KOPT-K1 (cell line): Measurements from ENCODE around the gene DIAPH1.

Experiments
- H3K27ac ChIP-seq: fragments of 200-600 bp; sonication (generic); 2 replicates; pipeline ENCODE4 v1.5.1; 2016; ENCODE audit warnings: antibody characterized with exemption, mild to moderate bottlenecking, low read depth, low read length; ENCODE audit not compliant: poor library complexity, severe bottlenecking
- H3K36me3 ChIP-seq: fragments of 200-600 bp; sonication (generic); 2 replicates; pipeline ENCODE4 v1.5.1; 2017; ENCODE audit warnings: antibody characterized with exemption, mild to moderate bottlenecking, low read length, moderate library complexity; ENCODE audit not compliant: insufficient read depth
- H3K9me3 ChIP-seq: fragments of 200-600 bp; sonication (generic); 2 replicates; pipeline ENCODE4 v1.5.1; 2017; ENCODE audit warnings: antibody characterized with exemption, low read length, mild to moderate bottlenecking; ENCODE audit not compliant: insufficient read depth, poor library complexity, severe bottlenecking

The DIAPH1 gene

DNA sequence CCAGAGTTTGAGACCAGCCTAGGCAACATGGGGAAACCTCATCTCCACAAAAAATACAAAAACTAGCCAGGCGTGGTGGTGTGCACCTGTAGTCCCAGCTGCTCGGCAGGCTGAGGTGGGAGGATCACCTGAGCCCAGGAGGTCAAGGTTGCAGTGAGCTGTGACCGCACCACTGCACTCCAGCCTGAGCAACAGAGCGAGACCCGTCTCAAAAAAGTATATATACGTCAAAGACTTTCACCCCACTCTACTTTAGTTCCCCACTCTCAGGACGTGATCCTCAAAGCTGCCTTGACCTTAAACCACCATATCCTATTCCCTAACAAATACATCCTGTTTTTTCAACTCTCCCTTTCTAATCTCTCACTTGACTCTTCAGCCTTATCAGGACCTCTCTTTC, 88.9 kb downstream of the DIAPH1 start:
- no peak overlapping the region for H3K27ac ChIP-seq
- H3K9me3 ChIP-seq, result no peaks in the 10 kb centered on the region
- peaks cover 100% of the 10 kb centered on the region for H3K36me3 ChIP-seq

DNA sequence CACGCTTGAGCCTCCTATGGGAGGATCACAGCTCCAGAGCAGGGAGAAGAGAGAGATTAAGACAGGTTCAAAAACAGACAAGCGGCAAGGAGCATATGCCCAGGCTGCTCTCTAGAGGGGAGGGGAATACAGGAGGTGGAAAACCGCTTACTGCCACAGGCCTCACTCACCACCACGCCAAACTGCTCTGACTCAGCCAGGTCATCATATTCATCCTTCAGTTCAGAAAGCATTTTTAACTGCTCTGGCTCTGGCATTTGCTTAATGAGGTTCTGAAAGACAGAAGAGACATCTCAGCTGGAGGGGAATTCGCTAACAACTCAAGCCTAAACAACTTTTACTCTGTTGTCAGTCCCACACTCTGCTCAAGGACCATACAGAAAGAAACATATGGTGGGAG, 89.8 kb downstream of the DIAPH1 start:
- Histone ChIP-seq H3K9me3 (no peaks in the 10 kb centered on the region), H3K36me3 (peaks cover 100% of the 10 kb centered on the region), H3K27ac (no peak overlapping the region)

- no peaks in the 10 kb centered on the region for H3K9me3 ChIP-seq
- peaks cover 100% of the 10 kb centered on the region for H3K36me3 ChIP-seq
- H3K27ac ChIP-seq, result no peak overlapping the region
Measured at GRCh38 chr5:141528291-141528984, 90.4 kb downstream of the DIAPH1 start.

DNA sequence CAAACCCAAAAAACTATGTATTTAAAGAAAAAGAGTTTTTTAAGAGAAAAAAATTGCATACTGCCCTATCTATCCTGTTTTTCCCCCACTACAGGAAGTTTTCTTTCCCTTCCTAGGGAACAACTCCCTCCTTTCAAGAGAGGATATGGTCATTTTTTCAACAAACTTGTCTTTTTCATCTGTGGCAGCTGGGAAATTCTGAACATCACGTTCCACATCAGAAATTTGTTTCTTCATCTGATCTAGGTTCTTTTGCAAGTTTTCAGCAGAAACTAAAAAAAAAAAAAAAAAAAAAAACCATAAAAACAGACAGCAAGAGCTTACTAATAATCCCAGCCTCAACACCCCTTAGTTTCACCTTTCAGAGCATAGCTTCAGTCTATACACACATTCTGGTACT, 91.4 kb downstream of the DIAPH1 start:
- no peaks in the 10 kb centered on the region for H3K9me3 ChIP-seq
- H3K27ac ChIP-seq, result no peak overlapping the region
- peaks cover 100% of the 10 kb centered on the region for H3K36me3 ChIP-seq

- Histone ChIP-seq H3K36me3 (peaks cover 100% of the 10 kb centered on the region), H3K9me3 (no peaks in the 10 kb centered on the region), H3K27ac (no peak overlapping the region)
Measured at GRCh38 chr5:141525653-141526052, 93.1 kb downstream of the DIAPH1 start.

DNA sequence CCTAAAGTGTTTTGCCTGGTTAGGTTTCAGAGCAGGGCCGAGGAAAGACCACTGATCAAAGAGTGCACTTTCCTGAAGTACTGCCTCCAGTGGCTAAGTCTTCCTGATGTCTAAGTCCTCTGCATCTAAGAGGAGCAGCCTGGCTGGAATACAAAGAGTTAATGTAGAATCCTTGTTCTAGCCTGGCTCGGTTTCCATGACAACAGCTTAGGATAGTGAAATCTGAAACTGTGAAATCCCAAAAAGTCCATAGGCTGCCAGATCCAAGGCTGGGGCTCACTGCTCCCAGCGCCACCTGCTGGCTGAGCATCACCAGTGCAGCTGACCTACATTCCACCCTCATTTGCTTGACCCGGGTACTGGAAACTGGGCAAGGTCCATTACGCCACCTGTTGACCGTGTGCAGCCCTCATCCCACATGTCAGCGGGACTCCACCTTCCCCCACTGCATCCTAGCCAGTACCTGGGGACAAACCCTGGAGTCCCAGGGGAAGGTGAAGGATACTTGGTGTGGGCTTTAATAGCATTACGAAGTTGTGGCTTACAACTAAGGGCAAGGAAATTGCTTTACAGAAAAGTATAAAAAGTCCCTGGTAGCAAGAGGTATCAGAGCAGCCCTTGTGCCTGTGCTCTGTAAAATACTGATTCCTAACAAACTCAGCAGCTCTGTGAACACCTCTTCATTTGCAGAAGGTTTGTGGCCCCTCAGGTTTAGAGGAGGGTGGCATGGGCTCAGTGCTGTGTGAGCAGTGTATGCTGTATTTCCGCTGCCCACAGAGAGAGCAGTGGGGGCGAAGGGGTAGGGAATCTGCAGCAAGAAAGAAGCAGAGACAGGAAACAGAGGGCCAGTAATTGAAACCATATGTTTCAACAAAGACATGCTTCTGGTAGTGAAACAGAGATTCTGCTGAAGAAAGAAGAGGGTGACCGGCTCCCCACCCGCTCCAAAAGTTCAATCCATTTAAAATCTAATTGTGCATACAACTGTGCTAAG, 93.9 kb downstream of the DIAPH1 start:
- Histone ChIP-seq H3K9me3 (no peaks in the 10 kb centered on the region), H3K27ac (no peak overlapping the region), H3K36me3 (peaks cover 100% of the 10 kb centered on the region)

GRCh38 chr5:141523991-141524390, 94.8 kb downstream of the DIAPH1 start:
- Histone ChIP-seq H3K36me3 (peaks cover 100% of the 10 kb centered on the region), H3K27ac (no peak overlapping the region), H3K9me3 (no peaks in the 10 kb centered on the region)

DNA sequence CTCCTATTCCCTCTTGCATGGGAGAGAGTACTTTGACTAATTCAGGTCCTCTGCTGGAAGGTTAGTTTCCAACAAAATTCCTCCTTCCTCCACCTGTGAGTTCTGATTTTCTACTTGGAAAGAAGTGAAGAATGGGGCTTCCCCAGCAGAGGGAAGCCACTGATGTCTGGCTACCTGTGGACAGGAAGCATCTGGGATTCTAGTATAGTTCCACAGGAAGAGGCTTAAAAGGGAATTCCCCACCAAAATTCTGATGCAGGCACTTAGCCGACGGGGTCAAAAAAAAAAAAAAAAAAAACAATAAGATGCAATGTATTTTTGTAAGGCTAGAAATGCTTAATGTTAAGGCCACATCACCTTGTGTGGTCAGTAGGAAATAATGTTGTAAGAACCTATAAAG, 96.5 kb downstream of the DIAPH1 start:
- no peaks in the 10 kb centered on the region for H3K9me3 ChIP-seq
- peaks cover 100% of the 10 kb centered on the region for H3K36me3 ChIP-seq
- H3K27ac ChIP-seq, result no peak overlapping the region

- Histone ChIP-seq H3K27ac (no peak overlapping the region), H3K36me3 (peaks cover 100% of the 10 kb centered on the region), H3K9me3 (no peaks in the 10 kb centered on the region)
Measured at GRCh38 chr5:141521244-141521781, 97.5 kb downstream of the DIAPH1 start.

DNA sequence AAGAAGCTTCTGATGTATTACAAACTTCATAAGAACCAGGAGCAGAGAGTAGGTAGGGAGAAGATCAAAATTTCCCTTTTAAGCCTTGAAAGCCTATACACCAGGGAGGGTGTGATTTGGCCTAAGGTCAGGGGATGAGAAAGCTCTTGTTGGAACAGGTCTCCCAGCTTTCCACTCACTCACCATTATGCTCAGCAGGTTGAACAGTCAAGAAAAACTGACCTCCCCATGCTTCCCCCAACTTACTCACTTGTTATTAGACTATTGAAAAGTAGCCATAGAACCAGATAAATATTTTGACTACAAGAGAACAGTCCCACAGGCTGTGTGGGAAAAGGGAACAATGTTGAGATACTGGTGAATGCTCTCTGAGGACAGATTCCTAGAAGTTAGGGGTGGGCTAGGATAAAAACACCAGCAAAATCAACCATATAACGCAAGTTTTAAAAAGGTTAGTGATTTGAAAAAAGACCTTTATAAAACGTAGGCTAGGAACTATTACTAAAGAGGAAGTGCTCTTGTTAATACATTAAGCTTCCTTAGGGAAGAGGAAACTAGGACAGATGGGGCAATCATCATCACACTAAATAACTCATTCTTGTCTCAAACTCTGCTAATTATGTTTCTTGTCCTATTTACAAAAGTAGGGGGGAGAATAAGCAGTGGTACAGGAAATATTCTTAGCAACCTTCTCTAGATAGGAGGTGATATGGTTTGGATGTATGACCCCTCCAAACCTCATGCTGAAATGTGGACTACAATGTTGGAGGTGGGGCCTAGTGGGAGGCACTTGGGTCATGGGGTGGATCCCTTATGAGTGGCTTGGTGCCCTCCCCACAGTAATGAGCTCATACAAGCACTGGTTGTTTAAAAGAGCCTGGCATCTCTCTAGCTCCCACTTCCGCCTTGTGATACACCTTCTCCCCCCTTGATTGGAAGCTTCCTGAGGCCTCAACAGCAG, 98.9 kb downstream of the DIAPH1 start:
- H3K27ac ChIP-seq, result no peak overlapping the region
- H3K9me3 ChIP-seq, result no peaks in the 10 kb centered on the region
- peaks cover 100% of the 10 kb centered on the region for H3K36me3 ChIP-seq

DNA sequence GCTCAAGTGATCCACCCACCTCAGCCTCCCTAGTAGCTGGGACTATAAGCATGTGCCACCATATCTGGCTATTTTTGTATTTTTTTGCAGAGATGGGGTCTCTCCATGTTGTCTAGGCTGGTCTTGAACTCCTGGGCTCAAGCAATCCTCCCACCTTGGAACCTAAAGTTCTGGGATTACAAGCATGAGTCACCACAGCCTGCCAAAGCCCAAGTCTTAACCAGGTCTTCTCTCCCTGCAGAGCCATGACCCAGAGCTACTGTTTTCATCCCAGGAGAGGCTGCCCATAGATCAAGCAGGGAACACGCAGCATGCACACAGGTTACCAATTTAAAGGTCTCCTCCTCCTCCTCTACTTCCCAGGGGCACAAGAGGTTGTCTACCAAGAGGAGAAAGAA, 100.2 kb downstream of the DIAPH1 start:
- Histone ChIP-seq H3K27ac (no peak overlapping the region), H3K9me3 (no peaks in the 10 kb centered on the region), H3K36me3 (peaks cover 100% of the 10 kb centered on the region)

DNA sequence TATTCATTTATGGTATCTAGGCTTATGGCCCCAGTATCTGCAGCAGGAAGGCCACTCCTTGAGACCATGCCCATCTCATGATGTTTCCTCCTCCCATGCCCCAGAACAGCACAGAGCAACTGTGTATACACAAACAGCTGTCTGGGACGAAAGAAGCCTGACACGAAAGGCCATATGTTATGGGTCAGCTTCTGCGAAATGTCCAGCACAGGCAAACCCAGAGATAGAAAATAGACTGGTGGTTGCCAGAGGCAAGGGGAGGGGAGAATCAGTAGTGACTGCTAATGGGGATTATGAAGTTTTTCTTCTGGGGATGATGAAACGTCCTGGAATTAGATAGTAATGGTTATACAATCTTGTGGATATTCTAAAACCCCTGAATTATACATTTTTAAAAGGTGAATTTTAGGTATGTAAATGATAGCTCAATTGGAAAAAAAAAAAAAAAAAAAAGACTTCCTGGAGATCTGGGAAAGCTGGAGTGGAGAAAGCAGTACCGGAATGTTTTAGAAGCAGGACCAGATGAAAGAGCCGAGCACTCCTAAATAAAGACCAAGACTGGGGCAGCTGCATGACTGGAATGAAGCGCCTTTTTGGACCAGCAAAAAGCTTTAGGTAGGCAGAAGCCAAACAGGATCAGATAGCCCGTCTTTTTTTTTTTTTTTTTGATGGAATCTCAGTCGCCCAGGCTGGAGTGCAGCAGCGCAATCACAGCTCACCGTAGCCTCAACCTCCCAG, 100.8 kb downstream of the DIAPH1 start:
- Histone ChIP-seq H3K36me3 (peaks cover 100% of the 10 kb centered on the region), H3K27ac (no peak overlapping the region), H3K9me3 (no peaks in the 10 kb centered on the region)

DNA sequence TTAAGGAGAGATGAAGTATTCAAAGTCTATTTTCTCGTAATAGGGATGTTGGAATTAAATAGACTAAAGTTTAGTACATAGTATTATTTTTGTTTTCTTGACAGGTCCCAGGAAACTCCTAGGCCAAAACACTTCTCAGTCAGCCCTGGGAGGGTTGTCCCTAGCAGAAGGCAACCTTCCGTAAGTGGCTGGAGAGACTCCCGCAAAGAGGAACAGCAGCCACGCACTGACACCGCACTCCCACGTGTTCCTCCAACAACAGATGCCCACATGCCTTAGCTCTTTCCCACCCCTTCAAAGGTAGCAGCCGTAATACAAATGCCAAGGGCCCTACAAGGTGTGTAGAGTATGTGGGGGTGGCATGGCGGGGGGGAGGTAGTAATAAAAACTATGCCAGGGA, 101.5 kb downstream of the DIAPH1 start:
- Histone ChIP-seq H3K27ac (no peak overlapping the region), H3K9me3 (no peaks in the 10 kb centered on the region), H3K36me3 (peaks cover 95% of the 10 kb centered on the region)

DNA sequence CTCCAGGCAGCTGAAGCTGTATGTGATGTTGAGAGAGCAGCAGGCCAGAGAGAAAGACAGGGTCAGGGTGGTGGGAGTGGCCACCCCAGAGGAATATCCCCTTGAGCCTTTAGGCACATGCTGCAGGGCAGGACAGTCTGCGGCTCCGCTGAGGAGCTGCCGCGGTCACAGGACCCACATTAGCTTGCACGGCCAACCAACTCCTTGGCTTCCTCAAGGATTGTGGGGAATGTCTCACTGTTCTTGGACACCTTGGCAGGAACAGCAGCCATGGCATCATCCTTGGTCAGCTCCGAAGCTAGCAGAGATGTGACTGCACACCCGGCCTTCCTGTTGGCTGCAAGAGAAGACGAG, 102.2 kb downstream of the DIAPH1 start:
- Histone ChIP-seq H3K9me3 (no peaks in the 10 kb centered on the region), H3K36me3 (peaks cover 89% of the 10 kb centered on the region), H3K27ac (no peak overlapping the region)
